ENCODE data around the gene LARP4B.

The LARP4B gene

DNA sequence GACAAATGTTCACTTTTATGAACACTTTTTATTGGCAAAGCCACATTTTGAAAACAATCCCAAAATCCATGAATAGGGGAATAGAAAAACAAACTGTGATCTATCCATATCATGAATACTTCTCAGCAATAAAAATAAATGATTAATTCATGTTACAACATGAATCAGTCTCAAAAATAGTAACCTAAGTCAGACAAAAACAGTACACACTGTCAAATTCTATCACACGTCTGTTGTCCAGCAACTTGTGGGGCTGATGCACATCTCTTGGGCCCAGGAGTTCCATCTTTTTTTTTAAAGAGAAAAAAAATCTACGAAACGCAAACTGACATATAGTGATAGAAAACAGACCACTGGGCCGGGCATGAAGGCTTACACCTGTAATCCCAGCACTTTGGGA, 71.0 kb downstream of the LARP4B start:
- DNase-seq, result no peak

DNA sequence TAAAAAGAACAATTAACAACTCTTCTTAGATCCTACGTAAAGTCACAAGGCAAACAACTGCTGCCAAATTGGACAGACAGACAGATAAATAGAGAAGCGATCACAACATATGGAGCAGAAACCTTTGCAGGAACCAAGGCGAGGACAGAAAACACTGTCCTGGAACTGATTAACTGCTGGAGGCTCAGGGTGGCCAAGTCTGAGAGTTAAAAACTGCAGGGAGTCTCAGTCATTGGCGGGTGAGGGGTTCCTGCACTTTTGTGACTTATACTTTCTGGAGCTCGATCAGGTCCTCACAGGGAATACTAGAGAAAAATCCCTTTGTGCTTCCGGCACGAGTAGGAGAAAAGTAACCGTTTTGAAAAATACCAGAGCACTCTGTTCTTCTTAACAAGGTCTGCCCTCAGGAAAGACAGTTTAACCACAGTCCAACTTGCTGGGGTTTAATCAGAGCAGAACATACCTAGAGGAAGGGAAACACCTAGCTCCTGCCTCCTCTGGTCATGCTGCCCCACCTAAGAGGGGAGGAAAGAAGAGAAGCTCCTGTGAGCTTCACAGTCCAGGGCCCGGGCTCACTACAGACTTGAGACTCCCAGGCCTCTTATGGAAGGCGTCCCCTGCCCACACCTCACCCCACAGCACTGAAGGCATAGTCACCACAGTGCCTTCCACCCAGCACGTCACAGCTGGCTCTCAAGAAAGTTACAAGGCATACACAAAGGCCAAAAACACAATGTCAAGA, 74.9 kb downstream of the LARP4B start:
- no peak for DNase-seq

DNA sequence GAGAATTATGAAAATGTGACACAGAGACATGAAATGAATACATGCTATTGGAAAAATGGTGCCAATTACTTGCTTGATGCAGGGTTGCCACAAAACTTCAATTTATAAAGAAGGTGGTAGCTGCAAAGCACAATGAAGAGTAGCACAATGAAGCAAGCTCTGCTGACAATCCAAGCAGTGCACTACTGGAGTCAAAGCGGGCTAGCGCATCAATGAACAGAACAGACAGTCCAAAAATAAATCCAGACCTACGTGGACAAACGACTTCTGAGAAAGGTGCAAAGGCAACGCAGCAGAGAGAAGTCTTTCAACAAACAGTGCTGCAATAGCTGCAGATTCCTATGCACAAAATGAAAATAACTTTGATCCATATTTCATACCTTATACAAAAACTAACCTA, 75.8 kb downstream of the LARP4B start:
- no peak for DNase-seq

DNA sequence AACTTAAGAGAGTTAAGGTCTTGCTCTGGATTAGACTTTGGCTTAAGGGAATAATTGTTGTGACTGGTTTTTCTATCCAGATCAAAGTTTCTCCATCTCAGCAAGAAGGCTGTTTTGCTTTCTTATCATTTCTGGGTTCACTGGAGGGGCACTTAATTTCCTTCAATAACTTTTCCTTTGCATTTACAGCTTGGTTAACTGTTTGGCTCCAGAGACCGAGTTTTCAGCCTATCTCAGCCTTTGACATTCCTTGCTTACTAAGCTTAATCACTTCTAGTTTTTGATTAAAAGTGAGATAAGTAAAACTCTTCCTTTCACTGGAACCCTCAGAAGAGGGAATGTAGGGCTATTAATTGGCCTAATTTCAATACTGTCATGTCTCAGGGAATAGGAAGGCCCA, 76.4 kb downstream of the LARP4B start:
- DNase-seq, result no peak

DNA sequence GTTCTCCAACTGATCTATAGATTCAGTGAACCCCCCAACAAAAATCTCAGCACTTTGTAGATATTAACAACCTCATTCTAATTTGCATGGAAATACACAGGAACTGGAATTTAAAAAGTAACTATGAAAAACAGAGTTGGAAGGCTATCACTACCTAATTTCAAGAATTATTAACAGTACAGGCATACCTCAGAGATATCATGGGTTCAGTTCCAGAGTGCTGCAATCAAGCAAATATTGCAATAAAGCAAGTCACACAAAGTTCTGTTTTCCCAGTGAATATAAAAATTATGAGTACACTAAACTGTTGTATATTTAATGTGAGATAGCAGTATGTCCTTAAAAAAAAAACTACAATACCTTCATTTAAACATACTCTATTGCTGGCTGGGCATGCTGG, 78.5 kb downstream of the LARP4B start:
- DNase-seq, result no peak

DNA sequence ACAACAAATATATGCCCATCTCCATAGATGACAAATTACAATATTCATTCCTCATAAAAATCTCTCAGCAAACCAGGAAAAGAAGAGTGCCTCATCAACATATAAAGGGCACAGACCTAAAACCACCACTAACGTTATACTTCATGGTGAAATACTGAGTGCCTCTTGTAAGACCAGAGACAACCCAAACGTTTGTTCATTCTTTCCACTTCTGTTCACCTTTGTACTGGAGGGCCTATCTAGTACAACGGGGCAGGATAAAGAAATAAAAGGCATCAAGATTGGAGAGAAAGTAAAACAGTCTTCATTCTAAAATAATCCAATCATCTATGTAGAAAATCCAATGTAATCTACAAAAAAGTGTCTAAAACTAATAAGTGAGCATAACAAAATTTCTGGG, 79.1 kb downstream of the LARP4B start:
- DNase-seq, result no peak

DNA sequence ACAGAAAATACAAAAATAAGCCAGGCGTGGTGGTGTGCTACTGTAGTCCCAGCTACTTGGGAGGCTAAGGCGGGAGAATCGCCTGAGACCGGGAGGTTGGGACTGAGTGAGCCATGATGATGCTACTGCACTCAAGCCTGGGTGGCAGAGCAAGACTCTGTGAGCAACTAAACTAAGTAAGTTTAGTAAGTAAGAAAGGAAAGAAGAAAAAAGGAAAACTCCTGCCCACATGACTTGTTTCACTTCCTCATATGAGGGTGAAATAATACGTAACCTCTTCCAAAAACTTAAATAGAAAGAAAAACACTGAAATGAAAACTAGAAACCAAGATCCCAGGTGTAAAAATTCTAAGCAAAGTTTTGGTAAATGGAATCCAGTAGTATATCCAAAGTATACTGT, 79.6 kb downstream of the LARP4B start:
- DNase-seq, result peak; percentile 69

DNA sequence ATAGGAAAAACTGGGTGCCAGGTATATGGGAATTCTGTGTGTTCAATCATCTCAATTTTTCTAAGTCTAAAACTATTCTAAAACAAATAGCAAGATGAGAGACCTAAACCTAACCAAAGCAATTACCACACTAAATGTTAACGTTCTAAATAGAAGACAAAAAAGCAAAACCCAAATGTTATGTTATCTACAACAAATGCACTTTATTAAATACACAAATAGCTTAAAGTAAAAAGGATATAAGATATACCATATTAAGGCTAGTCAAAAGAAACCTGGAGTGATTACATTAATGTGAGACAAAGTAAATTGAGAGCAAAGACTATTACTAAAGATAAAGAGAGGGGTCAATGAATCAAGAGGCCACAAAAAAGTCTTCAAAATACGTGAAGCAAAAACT, 81.4 kb downstream of the LARP4B start:
- DNase-seq, result no peak

DNA sequence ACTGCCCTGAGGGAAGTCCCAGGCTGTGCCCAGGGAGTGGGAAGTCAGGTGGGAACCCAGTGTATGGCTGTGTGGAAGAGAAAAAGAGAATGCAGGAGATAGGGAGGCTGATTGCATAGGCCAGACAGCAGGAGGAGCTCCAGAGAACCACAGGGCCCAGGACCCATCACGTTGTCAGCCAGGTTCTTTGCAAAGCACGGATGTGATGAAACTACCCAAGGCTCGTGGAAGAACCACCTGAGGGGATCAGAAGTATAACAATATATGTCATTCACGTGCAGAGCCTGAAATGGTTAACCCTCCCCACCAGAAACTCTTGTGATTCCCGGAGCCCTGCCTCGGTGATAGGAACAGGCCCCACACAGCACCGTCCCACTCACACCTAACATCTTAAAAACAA, 83.6 kb downstream of the LARP4B start:
- DNase-seq, result no peak

DNA sequence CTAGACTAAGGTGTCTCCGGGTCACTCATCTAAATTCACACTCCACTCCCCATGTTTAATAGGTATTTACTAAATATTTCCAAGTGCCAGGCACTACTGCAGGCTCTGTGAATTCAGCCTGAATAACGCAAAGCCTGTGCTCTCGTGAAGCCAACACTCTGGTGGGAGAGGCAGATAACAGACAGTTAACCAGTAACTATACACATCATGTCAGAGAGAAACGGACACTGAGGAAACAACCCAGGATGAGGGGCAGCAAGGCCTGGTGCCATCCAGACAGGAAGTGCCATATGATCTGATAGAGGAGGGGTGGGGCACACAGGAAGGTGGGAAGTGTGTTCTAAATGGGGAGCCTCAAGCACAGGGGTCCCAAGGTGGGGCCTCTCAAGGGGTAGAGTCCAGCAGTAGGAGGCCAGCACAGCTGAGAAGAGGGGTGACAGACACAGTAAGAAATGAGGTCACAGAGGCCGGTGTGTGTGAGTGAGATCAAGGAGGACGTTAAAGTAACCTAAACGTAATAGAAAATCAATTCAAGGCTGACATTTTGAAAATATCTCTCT, 85.3 kb downstream of the LARP4B start:
- no peak for DNase-seq

DNA sequence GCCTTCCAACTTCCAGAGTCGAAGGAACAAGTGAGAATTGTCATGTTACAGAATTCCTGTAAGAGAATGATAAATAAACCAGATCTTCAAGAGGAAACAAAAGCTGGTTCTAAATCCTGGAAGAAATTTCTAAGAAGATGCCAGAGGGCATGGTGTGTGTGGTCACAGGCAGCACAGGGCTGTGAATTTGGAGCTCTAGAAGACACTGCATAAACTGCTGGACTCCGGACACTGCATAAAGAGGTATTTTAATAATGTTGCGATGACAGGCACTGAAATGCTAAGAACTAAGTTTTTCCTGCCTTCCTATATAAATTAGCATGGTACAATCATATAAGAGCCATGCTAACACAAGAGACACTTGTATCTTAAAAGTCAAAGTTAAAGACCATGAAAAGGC, 86.0 kb downstream of the LARP4B start:
- no peak for DNase-seq

DNA sequence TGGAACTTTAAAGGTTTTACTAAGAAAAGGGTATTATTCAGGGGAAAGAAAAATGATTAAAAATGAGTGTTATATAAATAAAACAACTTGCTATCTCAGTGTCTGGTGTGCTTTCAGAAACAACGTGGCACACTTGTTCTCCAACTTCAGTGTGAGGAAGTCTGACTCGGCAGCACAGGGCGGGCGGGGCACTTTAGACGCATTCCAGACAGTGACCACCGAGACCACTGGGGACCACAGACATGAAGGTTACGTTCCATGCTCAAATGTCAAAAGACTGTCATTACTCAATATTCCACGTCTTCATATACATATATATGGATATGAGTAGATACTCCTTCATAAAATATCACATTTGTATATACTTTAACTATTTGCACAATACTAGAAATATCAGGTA, 87.0 kb downstream of the LARP4B start:
- DNase-seq, result no peak

DNA sequence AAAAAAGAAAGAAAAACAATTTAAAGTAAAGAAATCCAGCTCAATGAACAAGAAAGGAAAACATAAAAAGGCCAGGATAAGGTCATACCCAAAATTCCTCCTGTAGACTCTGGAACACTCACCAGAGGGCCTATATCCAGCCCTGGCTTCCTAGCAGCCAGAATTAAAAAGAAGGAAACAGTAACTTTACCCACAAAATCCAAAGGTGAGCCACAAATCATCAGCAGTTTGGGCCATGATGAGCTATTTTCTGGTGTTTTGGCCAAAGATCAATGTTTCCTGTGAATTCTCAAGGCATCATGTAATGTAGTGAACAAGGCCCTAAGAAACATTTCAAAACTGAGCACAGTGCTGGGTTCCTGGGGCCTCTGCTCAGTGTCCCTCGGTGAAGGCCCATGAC, 87.8 kb downstream of the LARP4B start:
- DNase-seq, result no peak

DNA sequence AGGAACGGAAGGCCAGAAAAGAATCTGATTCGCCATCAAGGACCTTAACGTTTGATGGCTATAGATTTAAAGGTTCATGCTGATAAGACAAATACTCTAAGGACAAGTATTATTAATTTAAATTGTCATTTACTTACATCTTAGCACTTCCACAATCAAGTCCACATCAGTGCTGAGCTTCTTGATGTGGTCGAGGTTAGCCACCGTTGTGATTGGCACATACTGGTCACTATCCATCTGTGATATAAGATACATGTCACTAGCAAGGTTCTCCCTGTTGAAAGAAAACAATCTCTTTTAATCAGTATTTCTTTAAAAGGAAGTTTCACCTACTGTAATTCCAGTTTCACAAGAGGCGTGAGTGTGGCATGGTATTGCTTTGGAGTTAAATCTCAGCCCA, 88.7 kb downstream of the LARP4B start:
- no peak for DNase-seq

DNA sequence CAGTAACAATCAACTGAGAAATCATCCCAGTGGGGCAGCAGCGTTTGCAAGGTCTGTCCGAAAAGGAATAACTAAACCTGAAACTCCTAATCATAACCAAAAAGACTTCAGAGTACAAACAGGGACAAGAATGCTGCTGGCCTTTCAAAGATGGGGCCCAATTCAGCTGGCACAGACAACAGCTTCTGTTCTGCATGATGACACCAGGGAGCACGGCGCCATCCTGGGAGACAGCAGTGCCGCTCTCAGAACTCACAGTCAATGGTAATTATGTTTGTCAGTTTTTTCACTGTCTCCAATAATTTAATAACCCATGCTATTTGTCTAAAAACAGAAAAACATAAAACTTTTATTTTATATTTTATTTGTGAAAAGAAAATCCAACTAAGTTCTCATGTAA, 90.0 kb downstream of the LARP4B start:
- DNase-seq, result no peak

DNA sequence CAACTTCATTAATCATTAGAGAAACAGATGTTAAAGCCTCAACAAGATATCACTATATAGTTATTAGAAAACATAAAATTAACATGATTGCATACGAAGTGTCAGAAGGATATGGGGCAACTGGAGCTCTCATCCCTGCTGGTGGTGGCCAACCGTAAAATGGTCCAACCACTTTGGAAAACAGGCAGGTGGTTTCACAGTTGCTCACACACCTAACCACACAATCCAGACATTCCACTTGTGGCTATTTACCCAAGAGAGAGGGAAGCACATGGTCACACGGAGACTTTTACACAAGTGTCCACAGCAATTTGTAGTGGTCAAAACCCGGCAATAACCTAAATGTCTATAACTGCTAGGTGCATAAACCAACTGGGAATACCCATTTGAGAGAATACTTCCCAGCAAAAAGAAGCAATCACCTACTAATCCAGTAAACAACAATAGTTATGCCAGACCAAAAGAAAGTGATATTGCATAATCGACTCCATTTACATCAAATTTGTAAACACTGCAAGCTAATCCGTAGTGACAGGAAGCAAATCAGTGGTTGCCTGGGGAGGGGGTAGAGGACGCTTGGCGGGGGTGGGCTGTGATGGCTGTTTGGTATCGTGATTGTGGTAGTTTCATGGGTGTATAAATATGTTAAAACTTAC, 91.8 kb downstream of the LARP4B start:
- DNase-seq, result no peak

DNA sequence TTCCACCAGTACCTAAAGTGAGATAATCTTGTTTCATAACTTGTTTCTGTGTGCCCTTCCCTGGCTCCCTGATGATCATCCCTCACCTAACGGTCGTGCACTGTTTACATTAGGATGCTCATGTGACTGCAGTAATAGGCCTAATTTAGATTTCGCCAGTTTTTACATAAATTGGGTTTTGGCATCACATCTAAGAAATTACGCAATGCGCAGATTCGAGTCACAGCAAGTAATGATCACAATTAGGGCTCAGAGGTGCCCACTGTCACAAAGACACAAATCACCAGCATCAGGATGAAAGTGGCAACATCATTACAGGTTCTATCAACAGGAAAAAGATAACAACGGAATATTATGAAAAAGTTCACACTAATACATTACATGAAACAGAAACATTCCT, 94.7 kb downstream of the LARP4B start:
- no peak for DNase-seq

DNA sequence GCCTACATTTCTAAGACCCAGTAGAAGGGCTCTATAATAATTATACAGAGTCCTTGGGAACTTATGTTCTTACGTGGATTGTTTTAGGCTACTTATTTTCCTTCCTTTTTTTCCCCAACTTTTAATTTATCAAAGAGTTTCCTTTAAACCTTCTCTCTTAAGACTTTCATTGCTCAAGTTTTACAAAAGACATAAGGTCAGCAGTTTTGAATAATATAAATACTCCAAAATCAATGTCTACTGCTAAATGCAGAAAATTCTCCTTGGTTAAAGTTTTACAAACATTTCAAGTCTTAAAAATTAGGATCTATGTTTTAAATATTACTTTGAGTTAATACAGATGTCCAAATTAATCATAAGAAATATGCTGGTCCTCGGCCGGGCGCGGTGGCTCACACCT, 97.0 kb downstream of the LARP4B start:
- DNase-seq, result no peak

DNA sequence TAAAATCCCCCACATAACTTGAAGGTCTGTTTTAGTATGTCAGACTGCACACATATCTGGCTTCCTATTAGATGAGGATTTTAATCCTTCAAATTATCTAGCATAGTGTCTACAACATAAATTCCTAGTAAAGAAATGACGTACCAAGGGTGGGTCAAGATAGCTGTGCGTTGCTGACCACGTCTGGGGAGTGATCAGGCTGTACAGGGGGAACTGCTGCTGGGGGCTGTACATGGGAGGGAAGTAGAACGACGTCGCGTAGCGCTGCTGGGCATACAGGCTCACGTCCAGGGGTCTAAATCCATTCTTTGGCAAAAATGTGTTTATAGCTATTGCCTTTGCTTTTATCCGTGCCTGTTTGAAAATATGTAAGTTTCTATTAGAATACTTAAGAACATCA, 102.3 kb downstream of the LARP4B start:
- DNase-seq, result no peak

DNA sequence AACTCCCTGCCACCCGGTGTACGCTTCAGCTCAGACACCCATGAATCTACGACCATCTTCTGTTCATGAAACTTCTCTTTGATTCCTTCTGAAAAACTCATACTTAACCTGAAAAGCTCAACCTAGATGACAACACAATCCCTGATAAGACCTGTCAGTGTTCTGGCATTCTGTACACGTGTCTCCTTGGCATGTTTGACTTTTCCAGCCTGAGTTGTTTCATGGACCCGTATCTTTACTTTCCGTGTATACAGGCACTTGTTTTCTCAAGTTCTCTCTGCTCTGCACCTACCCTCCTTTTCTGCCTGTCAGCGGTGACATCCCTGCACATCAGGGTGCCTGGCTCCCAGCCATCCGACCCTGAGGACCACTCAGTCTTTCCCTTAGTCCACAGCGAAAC, 103.3 kb downstream of the LARP4B start:
- DNase-seq, result no peak

DNA sequence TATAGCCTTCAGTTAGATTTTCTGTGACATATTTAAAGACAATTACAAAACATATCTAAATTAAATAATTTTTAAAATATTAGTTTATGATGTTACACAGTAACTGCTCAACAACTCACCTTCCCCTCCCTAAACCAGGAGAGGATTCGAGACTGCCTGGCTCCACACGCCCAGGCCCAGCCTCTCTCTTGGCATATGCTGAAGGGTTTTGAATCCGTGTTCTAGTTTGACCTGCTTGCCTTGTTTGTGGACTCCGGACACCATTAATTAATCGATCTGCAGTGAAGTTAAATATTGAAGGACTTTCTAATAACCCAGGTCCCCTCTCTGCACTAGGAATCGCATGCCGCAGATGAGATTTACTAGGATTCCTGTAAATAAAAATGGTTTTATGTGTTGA, 106.6 kb downstream of the LARP4B start:
- no peak for DNase-seq

DNA sequence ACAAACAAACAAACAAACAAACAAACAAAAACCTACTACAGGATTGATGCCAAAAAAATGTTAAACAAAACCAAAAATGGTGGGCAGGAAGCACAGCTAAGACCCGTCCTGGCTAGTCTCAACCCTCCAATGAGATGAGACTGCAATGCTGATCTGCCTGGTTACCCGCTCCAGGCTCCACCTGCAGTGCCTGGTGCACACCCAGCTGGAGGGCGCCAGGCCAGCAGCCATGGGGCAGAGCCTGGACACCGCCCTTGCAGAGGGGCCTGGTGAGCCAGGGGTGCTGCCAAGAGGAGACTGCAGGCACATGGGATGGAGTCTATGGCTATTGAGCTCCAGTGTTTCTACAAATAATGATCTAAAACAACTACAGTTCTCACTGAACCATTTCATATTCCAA, 107.0 kb downstream of the LARP4B start:
- no peak for DNase-seq

DNA sequence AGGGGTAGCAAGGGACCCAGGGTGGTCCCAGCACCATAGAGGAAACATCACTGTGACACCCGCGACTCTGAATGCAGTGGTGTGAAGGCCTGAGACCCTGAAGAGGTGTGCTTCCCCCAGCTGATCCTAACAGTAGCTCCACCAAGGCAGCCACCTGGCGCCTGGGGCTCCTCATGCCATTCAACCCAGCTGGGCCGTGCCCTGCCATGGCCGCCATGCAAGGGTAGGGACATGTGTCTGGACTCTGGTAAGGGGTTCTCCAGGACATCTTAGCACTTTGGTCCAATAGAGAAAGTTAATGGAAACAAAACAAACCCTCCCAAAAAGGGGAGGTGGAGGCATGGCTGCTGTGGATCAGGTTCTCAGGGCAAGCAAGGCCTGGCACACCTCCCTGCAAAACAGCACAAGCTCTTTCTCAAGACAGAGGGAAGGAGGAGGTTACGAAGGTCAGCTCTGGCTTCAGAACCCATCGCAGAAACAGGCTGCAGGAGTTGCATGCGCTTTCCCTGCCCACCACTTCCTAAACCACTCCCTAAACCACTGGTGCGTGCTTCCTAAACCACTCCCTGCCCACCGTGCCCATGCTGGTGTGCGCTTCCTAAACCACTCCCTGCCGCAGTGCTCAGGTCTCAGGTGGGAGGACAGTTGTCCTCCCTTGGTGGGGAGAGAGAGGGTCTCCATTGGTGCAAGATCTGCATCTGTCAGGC, 108.7 kb downstream of the LARP4B start:
- no peak for DNase-seq

DNA sequence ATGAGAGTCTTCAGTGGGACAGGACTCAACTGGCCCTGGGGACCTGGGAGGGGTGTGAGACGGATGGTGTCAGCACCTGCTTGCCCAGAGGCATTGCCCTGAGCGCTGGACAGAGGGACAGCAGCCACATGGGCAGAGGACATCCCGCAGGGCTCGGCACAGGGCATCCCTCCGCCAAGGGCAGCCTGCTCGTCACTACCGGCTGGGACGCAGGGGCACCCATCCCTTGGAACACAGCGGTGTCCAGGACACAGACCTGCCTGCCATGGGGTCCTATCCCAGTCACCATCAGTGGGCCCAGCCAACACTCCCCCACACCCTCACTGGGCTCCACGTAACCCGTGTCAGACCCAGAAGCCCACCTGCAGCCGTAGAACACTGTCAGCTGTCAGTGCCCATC, 109.3 kb downstream of the LARP4B start:
- no peak for DNase-seq
